Neural cell (in vitro differentiated cells): ENCODE measurements around the gene VMAC. TPM values are rescaled to one million over a fixed set of nuclear protein-coding genes. Genes with fewer than 3 reads are reported as not detected.

Experiments used
- H2AFZ ChIP-seq: fragments of 200-600, 300-800 bp; sonication (generic), shearing (Covaris generic); 2 replicates; pipeline ENCODE4 v1.6.0; 2014; ENCODE audit warnings: low read depth, mild to moderate bottlenecking, antibody characterized with exemption, low read length, moderate library complexity
- H3F3A ChIP-seq: fragments of 200-600 bp; shearing (Covaris generic); 2 replicates; pipeline ENCODE4 v1.6.1; 2016; ENCODE audit warnings: mild to moderate bottlenecking, moderate library complexity, mixed read lengths, antibody characterized with exemption, low read length; ENCODE audit not compliant: insufficient read depth, poor library complexity, severe bottlenecking
- H3K27ac ChIP-seq: fragments of 200-600, 300-800 bp; sonication (generic), shearing (Covaris generic); 2 replicates; pipeline ENCODE4 v1.5.1; 2014; ENCODE audit warnings: mild to moderate bottlenecking, low read length, moderate library complexity
- H3K27me3 ChIP-seq: fragments of 300-800, 200-600 bp; sonication (generic), shearing (Covaris generic); 2 replicates; pipeline ENCODE4 v1.6.0; 2014; ENCODE audit warnings: mild to moderate bottlenecking, low read depth, low read length, moderate library complexity; ENCODE audit not compliant: insufficient read depth
- H3K36me3 ChIP-seq: fragments of 300-800, 200-600 bp; sonication (generic), shearing (Covaris generic); 2 replicates; pipeline ENCODE4 v1.5.1; 2014; ENCODE audit warnings: mild to moderate bottlenecking, antibody characterized with exemption, low read length, moderate library complexity; ENCODE audit not compliant: insufficient read depth
- H3K4me2 ChIP-seq: fragments of 300-800, 200-600 bp; sonication (generic), shearing (Covaris generic); 2 replicates; pipeline ENCODE4 v1.6.0; 2014; ENCODE audit warnings: mild to moderate bottlenecking, low read length
- H3K4me3 ChIP-seq: fragments of 300-800, 200-600 bp; sonication (generic), shearing (Covaris generic); 2 replicates; pipeline ENCODE4 v1.5.1; 2014; ENCODE audit warnings: mild to moderate bottlenecking, low read length, moderate library complexity
- H3K79me2 ChIP-seq: fragments of 200-600 bp; shearing (Covaris generic); replicated peaks from 2 replicates; pipeline ENCODE4 v1.6.0; 2014; ENCODE audit warnings: mild to moderate bottlenecking, low read length, moderate library complexity; ENCODE audit not compliant: insufficient read depth
- H3K9ac ChIP-seq: fragments of 300-800, 200-600 bp; sonication (generic), shearing (Covaris generic); 2 replicates; pipeline ENCODE4 v1.6.1; 2016; ENCODE audit warnings: mild to moderate bottlenecking, low read length, mixed read lengths
- H3K9me2 ChIP-seq: fragments of 200-600 bp; shearing (Covaris generic); 2 replicates; pipeline ENCODE4 v1.6.1; 2016; ENCODE audit warnings: mild to moderate bottlenecking, low read length, mixed read lengths; ENCODE audit not compliant: insufficient read depth
- H3K9me3 ChIP-seq: fragments of 200-600, 300-800 bp; sonication (generic), shearing (Covaris generic); 2 replicates; pipeline ENCODE4 v1.6.1; 2016; ENCODE audit warnings: mild to moderate bottlenecking, mixed run types, low read length, moderate library complexity, mixed read lengths
- H4K20me1 ChIP-seq: fragments of 200-600 bp; shearing (Covaris generic); 2 replicates; pipeline ENCODE4 v1.6.1; 2016; ENCODE audit warnings: mild to moderate bottlenecking, mixed run types; ENCODE audit not compliant: insufficient read depth
- CTCF ChIP-seq: fragments of 450-650 bp; IDR thresholded peaks from 2 replicates; pipeline ENCODE4 v1.5.1; 2014; ENCODE audit warnings: antibody characterized with exemption, mild to moderate bottlenecking, moderate library complexity; ENCODE audit not compliant: poor library complexity, severe bottlenecking
- EP300 ChIP-seq: fragments of 450-650 bp; conservative IDR thresholded peaks from 2 replicates; pipeline ENCODE4 v1.6.1; 2014; ENCODE audit warnings: antibody characterized with exemption, mild to moderate bottlenecking, moderate library complexity; ENCODE audit not compliant: poor library complexity, severe bottlenecking
- EZH2 ChIP-seq: fragments of 200-600, 300-800 bp; shearing (Covaris generic), sonication (generic); IDR thresholded peaks from 2 replicates; pipeline ENCODE4 v1.6.1; 2014; ENCODE audit warnings: antibody characterized with exemption, low read length, borderline replicate concordance, mild to moderate bottlenecking; ENCODE audit not compliant: insufficient read depth, poor library complexity, severe bottlenecking
- MXI1 ChIP-seq: fragments of 450-650 bp; conservative IDR thresholded peaks from 2 replicates; pipeline ENCODE4 v1.6.1; 2014; ENCODE audit warnings: antibody characterized with exemption, mild to moderate bottlenecking; ENCODE audit not compliant: poor library complexity, severe bottlenecking
- POLR2AphosphoS5 ChIP-seq: IDR thresholded peaks from 2 replicates; pipeline ENCODE4 v1.6.1; 2012
- RAD21 ChIP-seq: fragments of 450-650 bp; conservative IDR thresholded peaks from 2 replicates; pipeline ENCODE4 v1.6.1; 2014; ENCODE audit warnings: antibody characterized with exemption, mild to moderate bottlenecking, moderate library complexity
- REST ChIP-seq: IDR thresholded peaks from 2 replicates; pipeline ENCODE4 v1.6.1; 2012; ENCODE audit warnings: borderline replicate concordance
- SMC3 ChIP-seq: fragments of 450-650 bp; conservative IDR thresholded peaks from 2 replicates; pipeline ENCODE4 v1.6.1; 2014; ENCODE audit warnings: antibody characterized with exemption, mild to moderate bottlenecking, moderate library complexity; ENCODE audit not compliant: poor library complexity
- TAF1 ChIP-seq: IDR thresholded peaks from 2 replicates; pipeline ENCODE4 v1.6.1; 2012; ENCODE audit warnings: low read depth
- polyA plus RNA-seq: library from polyadenylated mRNA; depleted of rRNA; stranded (reverse); fragments of >200 nt; gene quantifications from 2 replicates; pipeline ENCODE4 v1.2.3, GENCODE V29; 2014

VMAC gene
- polyA plus RNA-seq, 1 donor from 2014 or later, result 6.0 TPM

- H3K4me3 ChIP-seq, result no peak overlapping the region
- TF ChIP-seq CTCF, result no peak
- TF ChIP-seq RAD21, result no peak
- TF ChIP-seq MXI1, result no peak
- TF ChIP-seq EP300, result no peak
- TF ChIP-seq POLR2AphosphoS5, result no peak
- no peak for TF ChIP-seq REST
- TF ChIP-seq EZH2, result no peak
- no peak for TF ChIP-seq TAF1
- no peak for TF ChIP-seq SMC3
- no peaks in the 10 kb centered on the region for H3K27me3 ChIP-seq
- H3F3A ChIP-seq, result no peaks in the 10 kb centered on the region
- no peak overlapping the region for H3K9ac ChIP-seq
- H3K9me3 ChIP-seq, result no peaks in the 10 kb centered on the region
- no peak overlapping the region for H3K4me2 ChIP-seq
- no peaks in the 10 kb centered on the region for H3K9me2 ChIP-seq
- H3K79me2 ChIP-seq, result peaks cover 8% of the 10 kb centered on the region
- H4K20me1 ChIP-seq, result no peaks in the 10 kb centered on the region
- H3K27ac ChIP-seq, result no peak overlapping the region
- H3K36me3 ChIP-seq, result no peaks in the 10 kb centered on the region
- no peak overlapping the region for H2AFZ ChIP-seq
These were observed 35.9 kb downstream of the VMAC start for GRCh38 chr19:5940260-5941208.

- Histone ChIP-seq H3K79me2 (peaks cover 12% of the 10 kb centered on the region), H3K4me3 (no peak overlapping the region), H3K9me3 (no peaks in the 10 kb centered on the region), H3K36me3 (no peaks in the 10 kb centered on the region), H4K20me1 (no peaks in the 10 kb centered on the region), H3K27ac (no peak overlapping the region), H3K9ac (no peak overlapping the region), H3K4me2 (no peak overlapping the region), H3F3A (no peaks in the 10 kb centered on the region), H2AFZ (no peak overlapping the region), H3K9me2 (no peaks in the 10 kb centered on the region), H3K27me3 (no peaks in the 10 kb centered on the region)
- TF ChIP-seq MXI1 (no peak), SMC3 (no peak), EZH2 (no peak), CTCF (no peak), POLR2AphosphoS5 (no peak), TAF1 (no peak), REST (no peak), RAD21 (no peak)
These were observed 37.0 kb downstream of the VMAC start for GRCh38 chr19:5941673-5942072.
